RPMI7951 (cell line): Measurements from ENCODE around the gene LKAAEAR1. TPM values are rescaled to one million over a fixed set of nuclear protein-coding genes. Genes with fewer than 3 reads are reported as not detected.

ENCODE experiments used
- DNase-seq: peaks from one replicate; pipeline ENCODE4 v3.0.0-alpha.2; 2012; ENCODE audit warnings: low read depth
- total RNA-seq: library from RNA; depleted of rRNA; stranded (reverse); fragments of >200 nt; shearing (Covaris generic); gene quantifications from 2 replicates; pipeline ENCODE4 v1.2.3, GENCODE V29; 2014

Gene LKAAEAR1
- total RNA-seq, 1 experiment from 2014 or later, result 0.48 TPM

GRCh38 chr20:64079273-64080012 lies 4.8 kb downstream of the LKAAEAR1 start, which contains the start of gene RGS19:
Gene RGS19, minus strand, starts transcription at chr20:64079518. Its CDS starts 2,632 bp downstream, at chr20:64076886.
- peak; percentile 74 for DNase-seq

- no peak for DNase-seq
Observed at GRCh38 chr20:64078934-64079272, 5.3 kb downstream of the LKAAEAR1 start.

DNA sequence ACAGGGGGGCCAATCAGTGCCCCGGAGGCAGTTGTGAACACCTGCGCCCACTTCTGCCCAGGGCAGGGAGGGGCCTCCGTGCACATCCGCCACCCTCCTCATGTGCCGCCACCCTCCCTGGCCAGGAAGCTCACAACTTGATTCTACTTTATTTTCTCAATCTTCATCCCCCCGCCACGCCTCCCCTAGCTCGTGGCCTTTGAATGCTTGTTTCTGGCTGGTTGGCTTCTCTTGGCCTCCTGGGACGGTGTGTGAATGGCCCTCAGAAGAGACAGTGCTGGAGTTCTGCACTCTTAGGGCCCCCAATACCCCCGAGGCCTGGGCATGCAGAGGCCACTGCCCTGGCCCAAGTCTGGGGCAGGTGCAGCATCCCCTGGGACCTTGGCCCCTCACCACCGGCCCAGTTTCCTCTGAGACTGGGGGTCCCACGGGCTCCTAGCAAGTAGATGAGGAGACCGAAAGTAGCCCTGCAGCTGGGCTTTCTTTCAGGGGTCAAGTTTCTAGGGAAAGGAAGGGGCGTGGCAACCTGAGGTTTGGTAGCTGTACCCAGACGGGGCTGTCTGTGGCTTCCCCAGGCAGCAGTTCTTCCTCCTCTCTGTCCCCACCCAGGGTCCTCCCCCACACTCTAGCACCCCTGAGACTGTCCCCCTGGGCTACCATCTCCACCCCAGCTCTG lies 6.2 kb downstream of the LKAAEAR1 start:
- DNase-seq, result no peak

GRCh38 chr20:64077541-64077875 lies 6.7 kb downstream of the LKAAEAR1 start:
- no peak for DNase-seq

- no peak for DNase-seq
Observed at GRCh38 chr20:64077094-64077493, 7.1 kb downstream of the LKAAEAR1 start.

GRCh38 chr20:64076061-64076997 lies 7.9 kb downstream of the LKAAEAR1 start:
- DNase-seq, result no peak

- no peak for DNase-seq
Observed at GRCh38 chr20:64075556-64075955, 8.6 kb downstream of the LKAAEAR1 start.

DNA sequence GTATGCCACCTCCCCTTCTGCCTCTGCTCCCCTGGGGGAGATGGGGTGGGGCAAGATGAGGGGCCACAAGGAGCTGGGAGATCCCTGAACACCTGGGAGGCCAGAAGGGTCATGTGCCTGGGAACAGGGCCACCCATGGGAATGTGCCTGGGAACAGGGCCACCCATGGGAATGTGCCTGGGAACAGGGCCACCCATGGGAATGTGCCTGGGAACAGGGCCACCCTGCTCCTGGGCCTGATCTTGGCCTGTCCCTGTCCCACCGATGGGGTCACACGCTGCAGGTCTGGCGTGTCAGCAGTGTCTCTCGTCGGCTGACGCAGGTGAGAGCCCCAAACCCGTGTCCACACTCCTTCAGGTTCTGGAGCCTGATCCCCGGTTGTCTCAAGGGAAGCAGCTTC lies 9.2 kb downstream of the LKAAEAR1 start:
- no peak for DNase-seq

DNA sequence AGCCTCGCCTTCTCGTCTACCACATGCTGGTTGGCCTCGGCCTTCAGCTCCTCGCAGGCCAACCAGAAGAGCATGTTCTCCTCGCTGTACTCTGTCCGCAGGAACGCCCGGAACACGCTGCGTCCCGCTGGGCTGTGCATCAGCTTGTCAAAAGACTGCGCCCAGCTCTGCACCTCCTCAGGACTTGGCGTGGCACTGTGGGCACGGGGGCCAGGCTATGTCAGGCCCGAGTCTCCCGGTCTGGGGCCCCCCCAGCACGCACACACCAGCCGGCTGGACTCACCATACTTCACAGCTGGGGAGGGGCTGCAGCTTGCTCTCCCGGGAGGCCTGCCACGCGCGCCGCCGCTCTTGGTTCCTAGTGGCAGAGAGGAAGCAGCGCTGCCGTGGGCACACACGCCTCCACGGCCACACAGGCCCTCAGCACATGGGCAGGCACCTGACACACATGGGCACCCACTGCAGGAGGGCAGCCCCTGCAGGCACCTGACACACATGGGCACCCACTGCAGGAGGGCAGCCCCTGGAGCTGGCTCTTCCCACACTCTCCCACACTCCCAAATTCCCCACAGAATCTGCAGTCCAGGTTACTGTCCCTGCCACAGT lies 9.9 kb downstream of the LKAAEAR1 start:
- DNase-seq, result no peak

GRCh38 chr20:64073476-64074183 lies 10.6 kb downstream of the LKAAEAR1 start:
- DNase-seq, result no peak

GRCh38 chr20:64072498-64073063 lies 11.6 kb downstream of the LKAAEAR1 start:
- DNase-seq, result no peak

DNA sequence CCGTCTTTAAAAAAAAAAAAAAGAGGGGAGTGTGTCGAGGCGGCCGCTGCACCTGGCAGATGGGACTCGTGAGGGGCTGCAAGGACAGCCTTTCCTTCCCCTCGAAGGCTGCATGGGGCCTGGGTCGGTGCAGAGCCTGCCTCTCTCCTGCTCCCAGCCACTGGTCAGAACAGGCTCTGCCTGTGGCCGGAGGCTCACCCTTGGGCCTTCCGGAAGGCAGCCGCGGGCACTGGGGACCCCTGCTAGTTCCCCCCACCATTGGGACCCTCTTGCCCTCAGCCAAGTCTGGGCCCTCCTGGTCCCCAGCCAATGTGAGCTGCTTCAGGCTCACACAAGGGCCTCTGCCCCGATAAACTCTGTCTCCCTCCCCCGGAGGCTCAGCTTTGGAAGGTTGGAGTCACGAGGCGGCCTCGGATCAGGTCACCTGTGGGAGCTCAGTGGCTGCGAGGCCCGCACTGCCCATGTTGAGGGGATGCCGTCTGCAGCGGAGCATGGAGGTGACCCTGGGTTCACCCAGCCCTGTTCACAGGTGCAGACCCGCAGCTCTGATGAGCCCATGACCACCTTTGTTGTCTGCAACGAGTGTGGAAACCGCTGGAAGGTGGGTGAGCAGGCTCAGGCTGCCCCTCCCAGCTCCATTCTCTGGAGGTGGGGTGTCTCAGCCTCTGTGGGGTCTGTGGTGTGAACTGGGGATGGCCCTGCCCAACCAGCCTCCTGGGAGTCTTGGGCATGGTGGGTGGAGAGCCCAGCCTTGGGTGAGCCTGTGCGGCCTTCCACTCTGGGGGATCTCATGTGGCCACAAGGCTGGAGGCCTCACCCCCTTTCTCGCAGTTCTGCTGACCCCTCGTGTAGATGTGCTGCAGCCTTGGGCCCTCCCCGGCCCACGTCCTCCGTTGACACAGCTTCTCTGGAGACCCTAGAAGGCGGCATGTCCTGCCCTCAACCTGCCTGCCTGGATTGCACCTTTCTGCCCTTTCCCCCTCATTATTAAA lies 12.6 kb downstream of the LKAAEAR1 start:
- no peak for DNase-seq

DNA sequence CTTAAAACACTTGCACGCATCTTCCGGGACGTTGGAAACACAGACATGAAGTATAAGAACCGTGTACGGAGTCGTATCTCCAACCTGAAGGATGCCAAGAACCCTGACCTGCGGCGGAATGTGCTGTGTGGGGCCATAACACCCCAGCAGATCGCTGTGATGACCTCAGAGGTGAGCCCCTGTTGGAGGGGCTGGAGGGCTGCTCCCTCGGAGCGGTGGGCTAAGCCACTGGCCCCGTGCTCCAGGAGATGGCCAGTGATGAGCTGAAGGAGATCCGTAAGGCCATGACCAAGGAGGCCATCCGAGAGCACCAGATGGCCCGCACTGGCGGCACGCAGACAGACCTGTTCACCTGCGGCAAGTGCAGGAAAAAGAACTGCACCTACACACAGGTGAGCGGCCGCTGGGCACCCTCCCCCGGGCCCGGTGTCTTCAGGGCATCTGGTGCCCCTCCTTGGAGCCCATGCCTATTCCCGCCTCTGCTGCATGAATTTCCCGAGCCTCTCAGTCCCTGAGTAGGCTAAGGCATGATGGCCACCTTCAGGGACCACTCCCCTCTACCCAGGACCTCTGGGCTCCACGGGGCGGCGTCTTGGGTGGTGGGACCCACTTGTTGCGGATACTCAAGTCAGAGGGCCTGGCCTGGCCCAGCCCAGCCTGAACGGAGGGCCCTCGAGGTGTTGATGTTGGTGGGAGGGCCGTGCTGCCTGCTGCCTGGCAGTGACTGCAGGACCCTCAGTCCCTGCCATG lies 13.8 kb downstream of the LKAAEAR1 start:
- DNase-seq, result no peak

DNA sequence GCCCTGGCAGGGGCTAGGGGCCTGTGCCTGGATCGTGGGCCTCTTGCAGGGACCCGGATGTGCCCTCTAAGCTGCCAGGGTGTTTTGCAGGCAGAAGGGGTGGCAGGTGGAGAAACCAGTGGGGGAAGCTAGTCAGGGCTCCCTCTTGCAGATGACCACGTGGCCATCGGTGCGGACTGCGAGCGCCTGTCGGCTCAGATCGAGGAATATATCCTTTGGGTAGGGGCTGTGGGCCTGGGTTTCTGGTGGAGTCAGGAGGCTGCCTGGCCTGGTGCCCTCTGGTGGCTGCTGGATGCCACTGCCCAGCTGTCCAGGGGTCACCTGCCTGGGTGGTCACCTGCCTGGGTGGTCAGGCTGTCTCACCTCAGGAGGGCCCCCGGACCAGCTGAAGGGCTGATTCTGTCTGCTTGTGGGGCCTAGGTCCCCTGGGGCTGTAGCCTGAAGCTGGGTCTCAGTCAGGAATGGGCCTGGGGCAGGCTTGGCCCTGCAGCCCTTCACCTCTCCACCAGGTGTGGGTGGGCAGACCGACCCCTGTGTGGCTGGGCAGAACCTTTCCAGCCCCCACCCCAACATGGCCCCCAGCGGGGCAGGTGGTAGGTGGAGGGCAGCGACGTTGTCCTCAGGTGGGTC lies 14.5 kb downstream of the LKAAEAR1 start:
- DNase-seq, result peak; percentile 29

GRCh38 chr20:64069209-64069613 lies 15.0 kb downstream of the LKAAEAR1 start:
- DNase-seq, result no peak

DNA sequence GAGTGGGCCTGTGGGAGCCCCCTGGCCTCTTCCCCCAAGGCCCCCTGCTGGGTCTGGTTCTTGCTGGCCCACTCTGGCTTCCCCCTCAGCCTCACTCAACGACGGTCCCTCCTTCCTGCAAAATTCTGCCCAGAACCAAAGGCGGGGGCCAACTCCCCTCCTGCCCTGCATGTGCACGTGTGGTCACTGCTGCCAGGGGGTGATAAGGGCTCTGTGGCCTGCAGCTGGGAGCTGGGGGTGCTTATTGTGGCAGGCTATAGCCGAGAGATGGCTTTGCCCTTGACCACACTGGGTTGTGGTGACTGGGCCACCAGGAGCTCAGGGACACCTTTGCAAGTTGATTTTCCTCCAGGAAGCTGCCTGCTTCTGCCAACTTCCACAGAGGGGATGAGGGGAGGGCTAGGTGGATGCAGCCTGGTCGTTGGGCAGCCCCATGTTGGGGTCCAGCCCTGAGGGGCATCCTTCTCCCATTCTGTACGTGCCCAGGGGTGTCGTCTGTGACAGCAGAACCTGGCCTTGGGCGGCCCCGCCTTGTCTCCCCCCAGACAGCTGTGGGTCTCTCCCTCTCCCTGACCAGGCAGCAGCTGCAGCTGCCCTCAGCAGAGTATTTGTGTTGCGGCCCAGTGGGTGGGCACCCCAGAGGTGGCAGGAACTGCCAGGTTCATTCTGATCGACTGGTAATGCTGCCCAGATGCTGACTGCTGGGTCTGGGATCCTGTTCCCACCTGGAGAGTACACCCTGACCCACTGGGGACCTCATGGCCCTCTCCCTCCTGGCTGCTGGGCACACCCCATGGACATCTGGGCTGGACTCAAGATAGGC lies 15.6 kb downstream of the LKAAEAR1 start:
- no peak for DNase-seq

- DNase-seq, result no peak
Observed at GRCh38 chr20:64067733-64068307, 16.4 kb downstream of the LKAAEAR1 start.
